Measurements from ENCODE around the gene UCK2.

The UCK2 gene

DNA sequence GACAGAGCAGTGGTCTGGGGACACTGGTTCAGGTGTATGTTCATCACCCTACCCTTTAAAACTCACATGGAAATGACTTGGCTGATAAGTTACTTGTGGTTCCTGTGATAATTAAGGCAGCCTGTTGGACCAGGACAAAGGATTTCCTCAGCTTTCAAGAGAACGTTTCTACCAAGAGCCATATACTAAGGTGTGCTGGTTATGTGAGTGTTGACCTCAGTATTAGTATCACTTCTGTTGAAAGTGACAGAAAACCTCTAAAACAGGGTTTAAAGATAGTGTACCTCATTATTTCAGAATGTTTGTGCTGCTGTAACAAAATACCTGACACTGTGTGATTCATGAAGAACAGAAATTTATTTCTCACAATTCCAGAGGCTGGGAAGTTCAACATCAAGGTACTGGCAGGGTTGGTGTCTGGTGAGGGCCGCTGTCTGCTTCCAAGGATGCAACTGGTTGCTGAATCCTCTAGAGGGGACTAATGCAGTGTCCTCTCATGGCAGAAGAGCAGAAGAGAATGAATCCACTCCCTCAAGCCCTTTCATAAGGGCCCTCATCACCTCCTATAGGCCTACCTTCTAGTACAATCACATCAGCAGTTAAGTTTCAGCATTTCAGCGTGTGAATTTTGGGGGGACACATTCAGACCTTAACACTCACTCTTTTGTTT is 54.9 kb downstream of the UCK2 start:
- Histone ChIP-seq H3K36me3 (ENCODE audit: insufficient read depth, low read length) (peaks cover 21% of the 10 kb centered on the region), H3K27ac (no peak overlapping the region), H3K9me3 (ENCODE audit: low read depth, low read length) (no peaks in the 10 kb centered on the region; the same call in 1 of the 2 replicates), H3K4me3 (no peak overlapping the region), H3K9ac (ENCODE audit: insufficient read length) (no peak overlapping the region)
- DNase-seq (ENCODE audit: low read depth, low spot score), result no peak
- TF ChIP-seq POLR2AphosphoS5 (IDR thresholded peaks at IDR 0.05; ENCODE audit: borderline replicate concordance, low read depth, low read length), result no peak

- Histone ChIP-seq H3K36me3 (ENCODE audit: insufficient read depth, low read length) (peaks cover 14% of the 10 kb centered on the region), H3K9ac (ENCODE audit: insufficient read length) (no peak overlapping the region), H3K4me3 (no peak overlapping the region), H3K9me3 (ENCODE audit: low read depth, low read length) (no peaks in the 10 kb centered on the region), H3K27ac (no peak overlapping the region)
- DNase-seq (ENCODE audit: low read depth, low spot score), result no peak
- TF ChIP-seq EZH2 (IDR thresholded peaks at IDR 0.05) (no peak), POLR2AphosphoS5 (IDR thresholded peaks at IDR 0.05; ENCODE audit: borderline replicate concordance, low read depth, low read length) (no peak), FOXP2 (optimal IDR thresholded peaks at IDR 0.05; ENCODE audit: control extremely low read depth, extremely low read length, insufficient read depth) (no peak)
These were observed 55.6 kb downstream of the UCK2 start for GRCh38 chr1:165883056-165883455.

DNA sequence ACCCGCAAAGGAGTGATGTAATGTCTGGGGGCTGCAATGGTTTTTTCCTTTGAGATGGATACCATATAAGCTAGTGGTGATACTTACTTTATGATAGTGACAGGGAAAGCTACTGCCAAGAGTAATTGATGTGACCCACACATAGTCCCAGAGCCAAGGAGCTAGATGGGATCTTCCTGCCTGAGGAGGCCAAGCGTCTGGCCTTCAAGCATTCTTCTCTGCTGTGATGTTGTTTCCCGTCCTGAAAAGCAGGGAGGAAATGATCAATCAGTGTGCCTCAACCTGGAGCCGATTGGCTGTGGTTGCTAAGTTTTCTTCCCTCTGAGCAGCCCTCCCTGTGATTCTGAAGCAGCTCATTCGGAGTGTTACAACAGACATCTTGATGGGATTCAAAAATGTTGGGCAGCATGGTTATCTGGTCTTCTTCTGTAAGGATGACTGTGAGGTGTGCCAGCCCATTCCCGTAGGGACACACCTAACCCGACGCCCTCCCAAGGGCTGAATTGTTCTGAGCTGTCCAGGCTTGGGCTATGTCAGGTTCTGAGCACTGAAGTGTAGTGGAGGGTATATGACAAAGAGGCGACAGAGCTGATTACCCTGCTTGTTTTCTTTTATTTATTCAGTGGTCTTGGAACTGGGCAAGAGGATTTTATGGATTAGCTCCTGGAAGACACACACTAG is 56.7 kb downstream of the UCK2 start:
- H3K36me3 ChIP-seq (ENCODE audit: insufficient read depth, low read length), result peaks cover 5% of the 10 kb centered on the region
- no peak overlapping the region for H3K4me3 ChIP-seq
- no peak for DNase-seq (ENCODE audit: low read depth, low spot score)
- no peak for TF ChIP-seq POLR2AphosphoS5 (IDR thresholded peaks at IDR 0.05; ENCODE audit: borderline replicate concordance, low read depth, low read length)
- TF ChIP-seq FOXP2 (optimal IDR thresholded peaks at IDR 0.05; ENCODE audit: control extremely low read depth, extremely low read length, insufficient read depth), result no peak
- TF ChIP-seq EZH2 (IDR thresholded peaks at IDR 0.05), result no peak
- H3K9me3 ChIP-seq (ENCODE audit: low read depth, low read length), result no peaks in the 10 kb centered on the region
- no peak overlapping the region for H3K9ac ChIP-seq (ENCODE audit: insufficient read length)
- H3K27ac ChIP-seq, result no peak overlapping the region

- Histone ChIP-seq H3K36me3 (ENCODE audit: insufficient read depth, low read length) (peaks cover 4% of the 10 kb centered on the region; the same call in 1 of the 2 replicates), H3K9ac (ENCODE audit: insufficient read length) (no peak overlapping the region), H3K9me3 (ENCODE audit: low read depth, low read length) (no peaks in the 10 kb centered on the region), H3K27ac (no peak overlapping the region), H3K4me3 (no peak overlapping the region)
- TF ChIP-seq EZH2 (IDR thresholded peaks at IDR 0.05) (no peak), FOXP2 (optimal IDR thresholded peaks at IDR 0.05; ENCODE audit: control extremely low read depth, extremely low read length, insufficient read depth) (no peak), POLR2AphosphoS5 (IDR thresholded peaks at IDR 0.05; ENCODE audit: borderline replicate concordance, low read depth, low read length) (no peak)
- DNase-seq (ENCODE audit: low read depth, low spot score), result no peak
These were observed 57.4 kb downstream of the UCK2 start for GRCh38 chr1:165884690-165885304.

- TF ChIP-seq EZH2 (IDR thresholded peaks at IDR 0.05) (no peak), FOXP2 (optimal IDR thresholded peaks at IDR 0.05; ENCODE audit: control extremely low read depth, extremely low read length, insufficient read depth) (no peak), POLR2AphosphoS5 (IDR thresholded peaks at IDR 0.05; ENCODE audit: borderline replicate concordance, low read depth, low read length) (no peak)
These were observed 57.9 kb downstream of the UCK2 start for GRCh38 chr1:165885305-165885694.

DNA sequence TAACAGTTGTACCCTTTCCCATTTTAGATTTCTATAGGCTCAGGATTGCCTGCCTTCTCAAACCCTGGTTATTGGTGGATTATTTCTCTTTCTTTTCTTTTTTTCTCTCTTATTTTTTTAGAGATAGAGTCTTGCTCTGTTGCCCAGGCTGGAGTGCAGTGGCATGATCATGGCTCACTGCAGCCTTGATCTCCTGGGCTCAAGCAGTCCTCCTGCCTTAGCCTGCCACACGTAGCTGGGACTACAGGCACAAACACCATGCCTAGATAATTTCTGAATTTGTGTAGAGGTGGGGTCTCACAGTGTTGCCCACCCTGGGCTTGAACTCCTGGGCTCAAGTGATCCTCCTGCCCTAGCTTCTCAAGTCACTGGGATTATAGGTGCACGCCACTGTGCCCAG is 58.8 kb downstream of the UCK2 start:
- TF ChIP-seq FOXP2 (optimal IDR thresholded peaks at IDR 0.05; ENCODE audit: control extremely low read depth, extremely low read length, insufficient read depth) (no peak), POLR2AphosphoS5 (IDR thresholded peaks at IDR 0.05; ENCODE audit: borderline replicate concordance, low read depth, low read length) (no peak), EZH2 (IDR thresholded peaks at IDR 0.05) (no peak)
- DNase-seq (ENCODE audit: low read depth, low spot score), result no peak
- no peak overlapping the region for H3K27ac ChIP-seq
- H3K4me3 ChIP-seq, result no peak overlapping the region
- peaks cover 11% of the 10 kb centered on the region for H3K36me3 ChIP-seq (ENCODE audit: insufficient read depth, low read length)
- H3K9me3 ChIP-seq (ENCODE audit: low read depth, low read length), result no peaks in the 10 kb centered on the region
- H3K9ac ChIP-seq (ENCODE audit: insufficient read length), result no peak overlapping the region

More at GRCh38 chr1:165885305-165885694, 57.9 kb downstream of the UCK2 start:
- H3K27ac ChIP-seq, result no peak overlapping the region
- no peak overlapping the region for H3K9ac ChIP-seq (ENCODE audit: insufficient read length)
- no peaks in the 10 kb centered on the region for H3K9me3 ChIP-seq (ENCODE audit: low read depth, low read length)
- DNase-seq (ENCODE audit: low read depth, low spot score), result no peak
- H3K36me3 ChIP-seq (ENCODE audit: insufficient read depth, low read length), result peaks cover 4% of the 10 kb centered on the region; the same call in 1 of the 2 replicates
- no peak overlapping the region for H3K4me3 ChIP-seq

GRCh38 chr1:165886983-165887382 is 59.6 kb downstream of the UCK2 start:
- no peak for TF ChIP-seq FOXP2 (optimal IDR thresholded peaks at IDR 0.05; ENCODE audit: control extremely low read depth, extremely low read length, insufficient read depth)
- TF ChIP-seq POLR2AphosphoS5 (IDR thresholded peaks at IDR 0.05; ENCODE audit: borderline replicate concordance, low read depth, low read length), result no peak
- TF ChIP-seq EZH2 (IDR thresholded peaks at IDR 0.05), result no peak
- H3K27ac ChIP-seq, result no peak overlapping the region
- no peaks in the 10 kb centered on the region for H3K9me3 ChIP-seq (ENCODE audit: low read depth, low read length)
- no peak overlapping the region for H3K4me3 ChIP-seq
- H3K9ac ChIP-seq (ENCODE audit: insufficient read length), result no peak overlapping the region
- peaks cover 19% of the 10 kb centered on the region for H3K36me3 ChIP-seq (ENCODE audit: insufficient read depth, low read length)
- DNase-seq (ENCODE audit: low read depth, low spot score), result no peak

GRCh38 chr1:165887877-165888551 is 60.6 kb downstream of the UCK2 start:
- no peak overlapping the region for H3K4me3 ChIP-seq
- no peak overlapping the region for H3K9ac ChIP-seq (ENCODE audit: insufficient read length)
- TF ChIP-seq POLR2AphosphoS5 (IDR thresholded peaks at IDR 0.05; ENCODE audit: borderline replicate concordance, low read depth, low read length) (no peak), EZH2 (IDR thresholded peaks at IDR 0.05) (no peak), FOXP2 (optimal IDR thresholded peaks at IDR 0.05; ENCODE audit: control extremely low read depth, extremely low read length, insufficient read depth) (no peak)
- H3K9me3 ChIP-seq (ENCODE audit: low read depth, low read length), result no peaks in the 10 kb centered on the region
- H3K27ac ChIP-seq, result no peak overlapping the region
- H3K36me3 ChIP-seq (ENCODE audit: insufficient read depth, low read length), result peaks cover 26% of the 10 kb centered on the region
- no peak for DNase-seq (ENCODE audit: low read depth, low spot score)
